ENCODE results near the gene AUTS2.
"Not testable (repeated sequence)": the region's sequence is repeated elsewhere in the genome, so short reads cannot be mapped to it uniquely, and the experiment has no call there.

AUTS2 gene

GRCh38 chr7:69768986-69769595 is 170.8 kb downstream of the AUTS2 start:
- no peak for DNase-seq

GRCh38 chr7:69769826-69770225 is 171.6 kb downstream of the AUTS2 start:
- DNase-seq = no peak

GRCh38 chr7:69770613-69771012 is 172.3 kb downstream of the AUTS2 start:
- DNase-seq = no peak

- DNase-seq = no peak
Measured at GRCh38 chr7:69772718-69773436, 174.6 kb downstream of the AUTS2 start.

GRCh38 chr7:69773535-69774225 is 175.4 kb downstream of the AUTS2 start:
- DNase-seq = no peak

- DNase-seq = no peak
Measured at GRCh38 chr7:69775231-69775771, 177.0 kb downstream of the AUTS2 start.

GRCh38 chr7:69776611-69777010 is 178.3 kb downstream of the AUTS2 start:
- DNase-seq = no peak

- no peak for DNase-seq
Measured at GRCh38 chr7:69778138-69778537, 179.9 kb downstream of the AUTS2 start.

- DNase-seq = no peak
Measured at GRCh38 chr7:69780379-69780778, 182.1 kb downstream of the AUTS2 start.

- no peak for DNase-seq
Measured at GRCh38 chr7:69781412-69781846, 183.2 kb downstream of the AUTS2 start.

- no peak for DNase-seq
Measured at GRCh38 chr7:69782917-69783684, 184.8 kb downstream of the AUTS2 start.

- DNase-seq = not testable (repeated sequence)
Measured at GRCh38 chr7:69786130-69786529, 187.9 kb downstream of the AUTS2 start.

GRCh38 chr7:69786730-69787395 is 188.6 kb downstream of the AUTS2 start:
- no peak for DNase-seq

- no peak for DNase-seq
Measured at GRCh38 chr7:69787736-69788431, 189.6 kb downstream of the AUTS2 start.

GRCh38 chr7:69789563-69789962 is 191.3 kb downstream of the AUTS2 start:
- no peak for DNase-seq

GRCh38 chr7:69790977-69791724 is 192.9 kb downstream of the AUTS2 start:
- no peak for DNase-seq

- DNase-seq = no peak
Measured at GRCh38 chr7:69791739-69792138, 193.5 kb downstream of the AUTS2 start.

- no peak for DNase-seq
Measured at GRCh38 chr7:69795932-69796331, 197.7 kb downstream of the AUTS2 start.

GRCh38 chr7:69796416-69796815 is 198.1 kb downstream of the AUTS2 start:
- DNase-seq = no peak

- DNase-seq = no peak
Measured at GRCh38 chr7:69799048-69799697, 200.9 kb downstream of the AUTS2 start.

Data from GF-D8 (cell line).